8988T (cell line): ENCODE results near the gene LHFPL2.
"Not testable (repeated sequence)": the region's sequence is repeated elsewhere in the genome, so short reads cannot be mapped to it uniquely, and the experiment has no call there.

ENCODE experiments used
- DNase-seq: peaks from one replicate; pipeline ENCODE4 v3.0.0; 2011

The LHFPL2 gene

GRCh38 chr5:78496373-78496772 is 152.2 kb downstream of the LHFPL2 start:
- DNase-seq, result no peak

GRCh38 chr5:78495800-78496199 is 152.8 kb downstream of the LHFPL2 start:
- no peak for DNase-seq

GRCh38 chr5:78492650-78493049 is 155.9 kb downstream of the LHFPL2 start:
- DNase-seq, result no peak

GRCh38 chr5:78492224-78492623 is 156.3 kb downstream of the LHFPL2 start:
- DNase-seq, result no peak

- no peak for DNase-seq
Measured at GRCh38 chr5:78490709-78491485, 157.7 kb downstream of the LHFPL2 start.

GRCh38 chr5:78487846-78488245 is 160.7 kb downstream of the LHFPL2 start:
- DNase-seq, result no peak

GRCh38 chr5:78486218-78486617 is 162.4 kb downstream of the LHFPL2 start:
- DNase-seq, result no peak

- DNase-seq, result no peak
Measured at GRCh38 chr5:78483809-78484521, 164.6 kb downstream of the LHFPL2 start.

- DNase-seq, result no peak
Measured at GRCh38 chr5:78482948-78483347, 165.6 kb downstream of the LHFPL2 start.

- no peak for DNase-seq
Measured at GRCh38 chr5:78476795-78477194, 171.8 kb downstream of the LHFPL2 start.

GRCh38 chr5:78475370-78475769 is 173.2 kb downstream of the LHFPL2 start:
- no peak for DNase-seq

GRCh38 chr5:78473751-78474150 is 174.8 kb downstream of the LHFPL2 start:
- DNase-seq, result no peak

GRCh38 chr5:78472469-78473106 is 176.0 kb downstream of the LHFPL2 start:
- DNase-seq, result no peak

- DNase-seq, result no peak
Measured at GRCh38 chr5:78471896-78472295, 176.7 kb downstream of the LHFPL2 start.

GRCh38 chr5:78467752-78468357 is 180.7 kb downstream of the LHFPL2 start:
- no peak for DNase-seq

GRCh38 chr5:78467140-78467539 is 181.4 kb downstream of the LHFPL2 start:
- DNase-seq, result no peak

GRCh38 chr5:78458843-78459242 is 189.7 kb downstream of the LHFPL2 start:
- no peak for DNase-seq

- not testable (repeated sequence) for DNase-seq
Measured at GRCh38 chr5:78457507-78457906, 191.1 kb downstream of the LHFPL2 start.

- DNase-seq, result no peak
Measured at GRCh38 chr5:78449103-78449502, 199.5 kb downstream of the LHFPL2 start.

- no peak for DNase-seq
Measured at GRCh38 chr5:78447775-78448424, 200.7 kb downstream of the LHFPL2 start.
